Neuronal stem cell (in vitro differentiated cells): ENCODE data around the gene ANKRD13A.
"Not testable (repeated sequence)": the region's sequence is repeated elsewhere in the genome, so short reads cannot be mapped to it uniquely, and the experiment has no call there.

Experiments used
- DNase-seq: peaks from one replicate; pipeline ENCODE4 v3.0.0-alpha.2; 2013; ENCODE audit warnings: low spot score
- H2AFZ ChIP-seq: one replicate; pipeline ENCODE4 v1.6.1; 2013; ENCODE audit warnings: mild to moderate bottlenecking, low read length, inconsistent platforms
- H2AK5ac ChIP-seq: 2 replicates; pipeline ENCODE4 v1.6.1; 2013; ENCODE audit warnings: low read depth, mild to moderate bottlenecking, inconsistent platforms, low read length, moderate library complexity, mixed read lengths
- H2BK120ac ChIP-seq: 2 replicates; pipeline ENCODE4 v1.6.1; 2013; ENCODE audit warnings: low read depth, mild to moderate bottlenecking, inconsistent platforms, low read length, moderate library complexity, mixed read lengths
- H2BK12ac ChIP-seq: one replicate; pipeline ENCODE4 v1.6.1; 2013; ENCODE audit warnings: low read length, inconsistent platforms
- H2BK15ac ChIP-seq: 2 replicates; pipeline ENCODE4 v1.6.1; 2013; ENCODE audit warnings: mild to moderate bottlenecking, low read length, inconsistent platforms, mixed read lengths
- H2BK5ac ChIP-seq: one replicate; pipeline ENCODE4 v1.6.1; 2013; ENCODE audit warnings: inconsistent platforms, mild to moderate bottlenecking, low read length, moderate library complexity
- H3K14ac ChIP-seq: one replicate; pipeline ENCODE4 v1.6.1; 2013; ENCODE audit warnings: low read length, inconsistent platforms
- H3K18ac ChIP-seq: 2 replicates; pipeline ENCODE4 v1.6.1; 2013; ENCODE audit warnings: low read length, inconsistent platforms
- H3K23ac ChIP-seq: 2 replicates; pipeline ENCODE4 v1.6.1; 2013; ENCODE audit warnings: low read depth, mild to moderate bottlenecking, mixed read lengths, low read length, inconsistent platforms; ENCODE audit not compliant: poor library complexity
- H3K27ac ChIP-seq: replicated peaks from 3 replicates; pipeline ENCODE4 v1.5.1; 2013; ENCODE audit warnings: low read length, inconsistent platforms
- H3K27me3 ChIP-seq, 3 experiments: 2 replicates each; pipeline ENCODE4 v1.6.1; 2013; ENCODE audit warnings: low read length in 3 of 3, mild to moderate bottlenecking in 2 of 3, inconsistent platforms in 1 of 3, low read depth in 1 of 3, mixed read lengths in 1 of 3, moderate library complexity in 1 of 3; ENCODE audit not compliant: control insufficient read depth in 3 of 3, insufficient read depth in 3 of 3
- H3K36me3 ChIP-seq, 2 donors: replicated peaks in 1 of 2; 2 replicates each; pipeline ENCODE4 v1.6.1; 2013; ENCODE audit warnings: low read length in 2 of 2; ENCODE audit not compliant: control insufficient read depth in 2 of 2, insufficient read depth in 2 of 2
- H3K4ac ChIP-seq: 2 replicates; pipeline ENCODE4 v1.6.1; 2013; ENCODE audit warnings: inconsistent platforms, mild to moderate bottlenecking, low read length, moderate library complexity
- H3K4me1 ChIP-seq, 2 donors: 1 replicate in 1 of 2; 2 replicates in 1 of 2; pipeline ENCODE4 v1.6.1; 2013; ENCODE audit warnings: low read length in 2 of 2, low read depth in 1 of 2; ENCODE audit not compliant: control insufficient read depth in 2 of 2, insufficient read depth in 1 of 2
- H3K4me2 ChIP-seq: one replicate; pipeline ENCODE4 v1.6.1; 2013; ENCODE audit warnings: mild to moderate bottlenecking, low read length, inconsistent platforms; ENCODE audit not compliant: insufficient read depth, poor library complexity, severe bottlenecking
- H3K4me3 ChIP-seq, 2 donors: 2 replicates each; pipeline ENCODE4 v1.5.1; 2013; ENCODE audit warnings: low read length in 2 of 2, mild to moderate bottlenecking in 2 of 2, inconsistent platforms in 1 of 2, moderate library complexity in 1 of 2
- H3K79me1 ChIP-seq: one replicate; pipeline ENCODE4 v1.6.1; 2013; ENCODE audit warnings: low read depth, mild to moderate bottlenecking, inconsistent platforms, low read length, moderate library complexity
- H3K9ac ChIP-seq: one replicate; pipeline ENCODE4 v1.6.1; 2013; ENCODE audit warnings: mild to moderate bottlenecking, low read depth, low read length, inconsistent platforms; ENCODE audit not compliant: poor library complexity
- H3K9me3 ChIP-seq, 2 donors: replicated peaks in 1 of 2; 2 replicates each; pipeline versions ENCODE3 to v1.6.1; 2013; ENCODE audit warnings: low read length in 2 of 2, mild to moderate bottlenecking in 2 of 2, inconsistent platforms in 1 of 2, low read depth in 1 of 2, mixed read lengths in 1 of 2, moderate library complexity in 1 of 2; ENCODE audit not compliant: control insufficient read depth in 2 of 2, insufficient read depth in 1 of 2
- H4K8ac ChIP-seq: one replicate; pipeline ENCODE4 v1.6.1; 2013; ENCODE audit warnings: low read depth, mild to moderate bottlenecking, inconsistent platforms, low read length, moderate library complexity
- H4K91ac ChIP-seq: one replicate; pipeline ENCODE4 v1.6.1; 2013; ENCODE audit warnings: low read length, low read depth, mild to moderate bottlenecking, inconsistent platforms; ENCODE audit not compliant: poor library complexity
- WGBS, 2 donors: extraction: QIAGEN DNeasy Blood & Tissue Kit; methylation state at CpG; one replicate each; pipeline ENCODE4 v1.1.7; 2013; ENCODE audit warnings: missing lambda C conversion rate in 2 of 2, mixed read lengths in 1 of 2; ENCODE audit not compliant: insufficient read length in 2 of 2, insufficient replicate concordance in 1 of 2; ENCODE audit errors: extremely low coverage in 2 of 2; 5-methylcytosine and 5-hydroxymethylcytosine counted together

ANKRD13A gene

DNA sequence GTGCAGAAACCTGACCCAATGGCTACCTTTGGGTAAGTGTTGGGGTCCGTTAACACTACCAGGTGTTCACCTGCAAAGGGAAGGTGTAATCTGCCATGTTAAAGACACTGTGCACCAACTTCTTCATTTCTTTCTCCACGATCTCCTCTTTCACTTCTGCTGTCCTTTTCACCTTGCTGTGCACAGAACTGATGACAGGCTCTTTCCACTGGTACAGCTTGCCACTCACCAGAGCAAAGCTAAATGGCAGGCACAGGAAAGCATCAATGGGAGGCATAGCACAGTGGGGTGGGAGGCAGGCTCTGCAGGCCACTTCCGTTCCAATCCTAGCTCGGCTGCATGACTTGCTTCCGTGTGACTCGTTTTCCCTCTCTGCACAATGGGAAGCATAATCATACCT is 51.7 kb downstream of the ANKRD13A start:
- Histone ChIP-seq H3K4me2 (no peak overlapping the region), H2AFZ (no peak overlapping the region), H2BK15ac (no peak overlapping the region), H3K27me3 (no peaks in the 10 kb centered on the region), H3K9me3 (no peaks in the 10 kb centered on the region), H4K91ac (no peak overlapping the region), H2AK5ac (no peak overlapping the region), H2BK5ac (no peak overlapping the region), H3K14ac (no peak overlapping the region), H3K27ac (no peak overlapping the region), H3K4me3 (no peak overlapping the region), H3K36me3 (no peaks in the 10 kb centered on the region), H3K79me1 (peaks cover 2% of the 10 kb centered on the region), H3K18ac (no peak overlapping the region), H2BK12ac (no peak overlapping the region), H4K8ac (no peak overlapping the region), H3K4me1 (peaks cover 2 to 4% of the 10 kb centered on the region in 2 donors), H3K4ac (no peak overlapping the region), H3K23ac (no peak overlapping the region), H2BK120ac (no peak overlapping the region), H3K9ac (no peak overlapping the region)
- DNase-seq: no peak
- no CpG with 5 or more reads among the region's 6 CpGs for WGBS, 2 donors

DNA sequence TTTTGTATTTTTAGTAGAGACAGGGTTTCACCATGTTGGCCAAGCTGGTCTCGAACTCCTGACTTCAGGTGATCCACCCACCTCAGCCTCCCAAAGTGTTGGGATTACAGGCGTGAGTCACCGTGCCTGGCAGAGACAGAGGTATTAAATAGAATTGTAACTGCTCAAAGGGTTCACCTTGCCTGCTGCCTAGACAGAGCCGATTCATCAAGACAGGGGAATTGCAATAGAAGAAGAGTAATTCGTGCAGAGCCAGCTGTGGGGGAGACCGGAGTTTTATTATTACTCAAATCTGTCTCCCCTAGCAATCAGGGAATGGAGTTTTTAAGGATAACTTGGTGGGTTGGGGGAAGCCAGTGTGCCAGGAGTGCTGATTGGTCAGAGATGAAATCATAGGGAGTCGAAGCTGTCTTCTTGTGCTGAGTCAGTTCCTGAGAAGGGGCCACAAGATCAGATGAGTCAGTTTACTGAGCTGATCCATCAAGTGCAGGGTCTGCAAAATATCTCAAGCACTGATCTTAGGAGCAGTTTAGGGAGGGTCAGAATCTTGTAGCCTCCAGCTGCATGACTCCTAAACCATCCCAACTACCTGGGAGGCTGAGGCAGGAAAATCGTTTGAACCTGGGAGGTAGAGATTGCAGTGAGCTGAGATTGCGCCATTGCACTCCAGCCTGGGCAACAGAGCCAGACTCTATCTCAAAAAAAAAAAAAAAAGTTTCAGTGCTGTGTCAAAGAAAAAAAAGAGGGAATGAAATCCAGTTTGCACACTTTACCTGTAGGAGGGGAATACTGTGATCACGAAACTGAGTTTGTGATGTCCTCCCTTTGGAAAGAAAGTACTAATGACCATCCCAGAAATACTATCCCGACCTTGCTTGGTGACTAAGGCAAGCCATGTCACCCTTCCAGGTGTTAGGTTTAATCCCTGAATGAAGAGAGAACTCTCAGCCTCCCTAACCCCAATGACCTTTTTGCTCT is 56.4 kb downstream of the ANKRD13A start:
- not testable (repeated sequence) for H3K4me1 ChIP-seq, H2AK5ac ChIP-seq, H3K4ac ChIP-seq, H3K23ac ChIP-seq, H2BK120ac ChIP-seq, H3K27me3 ChIP-seq, H2BK15ac ChIP-seq, H2BK12ac ChIP-seq, H3K4me3 ChIP-seq, DNase-seq, H3K9me3 ChIP-seq, H4K8ac ChIP-seq, H3K9ac ChIP-seq, H3K4me2 ChIP-seq, H3K79me1 ChIP-seq, H3K18ac ChIP-seq, H3K14ac ChIP-seq, H2BK5ac ChIP-seq, H3K36me3 ChIP-seq, H4K91ac ChIP-seq, H3K27ac ChIP-seq
- peak overlapping the region; percentile 8 for H2AFZ ChIP-seq
- no CpG with 5 or more reads among the region's 11 CpGs for WGBS, 2 donors

GRCh38 chr12:110056643-110057042 is 57.4 kb downstream of the ANKRD13A start:
- H2BK5ac ChIP-seq, H3K27me3 ChIP-seq, H3K4ac ChIP-seq, H3K9ac ChIP-seq, H3K27ac ChIP-seq, H3K79me1 ChIP-seq, H2BK120ac ChIP-seq, H3K4me2 ChIP-seq, H2BK12ac ChIP-seq, H2AK5ac ChIP-seq, H3K23ac ChIP-seq, H3K9me3 ChIP-seq, H3K18ac ChIP-seq, H2BK15ac ChIP-seq, H3K36me3 ChIP-seq, H4K8ac ChIP-seq, H4K91ac ChIP-seq, H3K4me3 ChIP-seq, H2AFZ ChIP-seq, DNase-seq, H3K14ac ChIP-seq, H3K4me1 ChIP-seq: not testable (repeated sequence)
- WGBS, 2 donors: no CpG with 5 or more reads among the region's 3 CpGs

DNA sequence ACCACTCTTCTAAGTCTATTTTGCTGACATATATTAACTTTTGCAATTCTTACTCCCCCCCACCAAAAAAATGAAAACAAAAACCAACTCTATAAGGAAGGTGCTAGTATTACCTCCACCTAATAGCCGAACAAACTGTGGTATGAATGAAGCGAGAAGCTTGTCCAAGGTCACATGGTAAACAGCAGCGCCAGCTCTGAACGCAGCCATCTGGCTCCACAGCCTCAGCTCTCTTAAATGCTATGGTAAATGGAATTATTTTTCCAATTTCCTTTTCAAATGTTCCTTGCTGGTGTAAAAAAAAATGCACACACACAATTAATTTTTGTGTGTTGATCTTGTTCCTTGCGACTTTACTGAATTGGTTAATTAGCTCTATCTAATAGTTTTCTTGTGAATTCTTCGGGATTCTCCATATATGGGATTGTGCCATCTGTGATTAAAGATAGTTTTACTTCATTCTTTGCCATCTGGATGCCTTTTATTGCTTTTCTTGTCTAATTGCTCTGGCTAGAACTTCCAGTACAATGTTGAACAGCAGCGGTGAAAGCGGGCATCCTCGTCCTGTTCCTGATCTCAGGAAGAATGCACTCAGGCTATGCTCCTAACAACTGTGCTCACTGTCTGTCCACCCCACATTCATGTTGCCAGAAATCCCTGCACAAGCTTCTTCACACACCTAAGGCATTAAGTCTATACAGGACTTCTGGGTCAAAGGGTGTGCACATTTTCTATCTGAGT is 59.8 kb downstream of the ANKRD13A start:
- H4K91ac ChIP-seq: no peak overlapping the region
- no peak overlapping the region for H2BK15ac ChIP-seq
- no peak overlapping the region for H3K4ac ChIP-seq
- no peaks in the 10 kb centered on the region for H3K9me3 ChIP-seq
- H2AK5ac ChIP-seq: no peak overlapping the region
- no CpG with 5 or more reads among the region's 9 CpGs for WGBS, 2 donors
- H3K9ac ChIP-seq: no peak overlapping the region
- H2AFZ ChIP-seq: no peak overlapping the region
- DNase-seq: no peak
- no peak overlapping the region for H3K27ac ChIP-seq
- no peak overlapping the region for H3K18ac ChIP-seq
- H2BK12ac ChIP-seq: no peak overlapping the region
- H2BK120ac ChIP-seq: no peak overlapping the region
- peaks cover 0 to 3% of the 10 kb centered on the region in 2 donors for H3K4me1 ChIP-seq
- no peak overlapping the region for H3K23ac ChIP-seq
- no peak overlapping the region for H3K4me2 ChIP-seq
- H3K4me3 ChIP-seq: no peak overlapping the region
- no peaks in the 10 kb centered on the region for H3K79me1 ChIP-seq
- H3K14ac ChIP-seq: no peak overlapping the region
- H4K8ac ChIP-seq: no peak overlapping the region
- H3K27me3 ChIP-seq: no peaks in the 10 kb centered on the region
- H3K36me3 ChIP-seq: no peaks in the 10 kb centered on the region
- H2BK5ac ChIP-seq: no peak overlapping the region
